GM23248 (cell line): ENCODE results near the gene MAFF.

Source experiments
- EZH2 ChIP-seq: fragments of 200-600 bp; sonication (generic); IDR thresholded peaks from 2 replicates; pipeline ENCODE4 v1.6.1; 2018; ENCODE audit warnings: antibody characterized with exemption, mild to moderate bottlenecking; ENCODE audit not compliant: insufficient read depth, poor library complexity, severe bottlenecking
- EZH2phosphoT487 ChIP-seq: fragments of 200-600 bp; sonication (generic); IDR thresholded peaks from 2 replicates; pipeline ENCODE4 v1.6.1; 2018; ENCODE audit warnings: antibody characterized with exemption, moderate library complexity, mild to moderate bottlenecking, low read depth; ENCODE audit not compliant: insufficient read depth

GRCh38 chr22:38202437-38203089 lies 769 bp downstream of the MAFF start:
- no peak for TF ChIP-seq EZH2
- no peak for TF ChIP-seq EZH2phosphoT487
